PFSK-1 (cell line): ENCODE data around the gene TTLL11.

Experiments used
- POLR2AphosphoS5 ChIP-seq: IDR thresholded peaks from 2 replicates; pipeline ENCODE4 v1.6.1; 2012; ENCODE audit warnings: low read depth, mild to moderate bottlenecking, control low read depth, low read length, moderate library complexity
- REST ChIP-seq, 2 experiments: IDR thresholded peaks; 2 replicates each; pipeline versions ENCODE4 v1.6.1 to v1.8.0; 2011 to 2012; ENCODE audit warnings: low read depth in 2 of 2, low read length in 2 of 2, control low read depth in 1 of 2, inconsistent platforms in 1 of 2, mild to moderate bottlenecking in 1 of 2, moderate library complexity in 1 of 2; ENCODE audit not compliant: insufficient read depth in 1 of 2
- SIN3A ChIP-seq: IDR thresholded peaks from 2 replicates; pipeline ENCODE4 v1.6.1; 2012; ENCODE audit warnings: mild to moderate bottlenecking, low read length, moderate library complexity, borderline replicate concordance; ENCODE audit not compliant: insufficient read depth

GRCh38 chr9:121883281-121884056 is 209.6 kb downstream of the TTLL11 start:
- no peak for TF ChIP-seq POLR2AphosphoS5
- no peak for TF ChIP-seq REST (IDR thresholded peaks at IDR 0.05; ENCODE audit: insufficient read depth in 1 of 2, low read depth in 2 of 2, low read length in 2 of 2)
- TF ChIP-seq SIN3A: no peak
